Activated CD8-positive, alpha-beta memory T cell treated with anti-CD3 and anti-CD28 coated beads for 24 hours (primary cell): ENCODE measurements around the gene ZNF521.
"Not testable (repeated sequence)": the region's sequence is repeated elsewhere in the genome, so short reads cannot be mapped to it uniquely, and the experiment has no call there.

ENCODE experiments used
- DNase-seq: peaks from one replicate; pipeline ENCODE4 v3.0.0-alpha.2; 2020

The ZNF521 gene

GRCh38 chr18:25288340-25288938, 63.5 kb downstream of the ZNF521 start:
- no peak for DNase-seq

GRCh38 chr18:25287106-25287505, 64.9 kb downstream of the ZNF521 start:
- no peak for DNase-seq

- DNase-seq = no peak
These were observed 67.0 kb downstream of the ZNF521 start for GRCh38 chr18:25284861-25285550.

GRCh38 chr18:25284281-25284680, 67.7 kb downstream of the ZNF521 start:
- DNase-seq = no peak

GRCh38 chr18:25283781-25284180, 68.2 kb downstream of the ZNF521 start:
- no peak for DNase-seq

GRCh38 chr18:25282896-25283703, 68.9 kb downstream of the ZNF521 start:
- DNase-seq = no peak

- no peak for DNase-seq
These were observed 69.7 kb downstream of the ZNF521 start for GRCh38 chr18:25282282-25282681.

- DNase-seq = no peak
These were observed 70.4 kb downstream of the ZNF521 start for GRCh38 chr18:25281556-25281955.

GRCh38 chr18:25279961-25280360, 72.0 kb downstream of the ZNF521 start:
- DNase-seq = no peak

- DNase-seq = no peak
These were observed 72.4 kb downstream of the ZNF521 start for GRCh38 chr18:25279556-25279955.

GRCh38 chr18:25279133-25279532, 72.8 kb downstream of the ZNF521 start:
- no peak for DNase-seq

GRCh38 chr18:25278394-25278793, 73.6 kb downstream of the ZNF521 start:
- DNase-seq = no peak

GRCh38 chr18:25275412-25276001, 76.5 kb downstream of the ZNF521 start:
- no peak for DNase-seq

- no peak for DNase-seq
These were observed 77.0 kb downstream of the ZNF521 start for GRCh38 chr18:25274926-25275325.

- DNase-seq = not testable (repeated sequence)
These were observed 84.9 kb downstream of the ZNF521 start for GRCh38 chr18:25266931-25267527.

GRCh38 chr18:25262920-25263319, 89.0 kb downstream of the ZNF521 start:
- no peak for DNase-seq

- DNase-seq = no peak
These were observed 90.2 kb downstream of the ZNF521 start for GRCh38 chr18:25261768-25262167.

GRCh38 chr18:25256439-25256838, 95.5 kb downstream of the ZNF521 start:
- DNase-seq = no peak

GRCh38 chr18:25253779-25254178, 98.2 kb downstream of the ZNF521 start:
- DNase-seq = no peak

- no peak for DNase-seq
These were observed 98.8 kb downstream of the ZNF521 start for GRCh38 chr18:25253136-25253535.

- DNase-seq = no peak
These were observed 100.9 kb downstream of the ZNF521 start for GRCh38 chr18:25251068-25251467.

- no peak for DNase-seq
These were observed 101.5 kb downstream of the ZNF521 start for GRCh38 chr18:25250474-25250851.

- DNase-seq = no peak
These were observed 103.2 kb downstream of the ZNF521 start for GRCh38 chr18:25248755-25249154.
